K562 (cell line): ENCODE results near the gene ARHGAP25. TPM values are rescaled to one million over a fixed set of nuclear protein-coding genes. Genes with fewer than 3 reads are reported as not detected.

Experiments used
- ATAC-seq: fragments of 200-7000 bp; cut with Tn5 transposase; 3 replicates; pipeline ENCODE4 v1.9.1; 2020; ENCODE audit warnings: moderate library complexity
- BruUV-seq: library from RNA; stranded (reverse); fragments of 400-500 nt; replicated peaks from 2 replicates; lab custom pipeline; 2021; lab: Mats Ljungman, UMichigan
- CTCF ChIA-PET: fragments of 300-600 bp; formaldehyde crosslinking; extraction: SDS; loops from one replicate; lab custom pipeline; 2021; ENCODE audit warnings: low intra/inter-chr PET ratio; lab: Yijun Ruan, JAX
- POLR2A ChIA-PET: fragments of 300-600, 350-650 bp; sonication (Branson Sonifier 250); formaldehyde crosslinking; extraction: SDS; loops from one replicate; lab custom pipeline; 2021; ENCODE audit warnings: antibody characterized with exemption, inconsistent platforms; lab: Yijun Ruan, JAX
- DNase-seq, 4 experiments: peaks; one replicate each; pipeline versions ENCODE4 v3.0.0 to v3.0.0-alpha.2; 2011 to 2018; ENCODE audit warnings: low spot score in 3 of 4, mixed read lengths in 3 of 4; ENCODE audit errors: extremely low read depth in 1 of 4
- FAIRE-seq: peaks from 2 replicates; lab custom pipeline; 2011; peaks lifted over from hg19 to GRCh38; lab: Jason Lieb, UNC
- H2AFZ ChIP-seq: 2 replicates; pipeline ENCODE4 v1.6.0; 2011; ENCODE audit warnings: low read depth, low read length, control low read depth, inconsistent platforms
- H3K27ac ChIP-seq: fragments of 200-600 bp; 3 replicates; pipeline ENCODE4 v1.8.0; 2011; ENCODE audit warnings: low read depth, mild to moderate bottlenecking, control low read depth, inconsistent platforms, low read length, moderate library complexity, mixed read lengths; ENCODE audit errors: extremely low read depth
- H3K27me3 ChIP-seq, 2 experiments: fragments of 300-600 bp in 1 of 2; 2 replicates in 1 of 2; 3 replicates in 1 of 2; pipeline versions ENCODE4 v1.6.0 to v1.8.0; 2011; ENCODE audit warnings: inconsistent platforms in 2 of 2, low read length in 2 of 2, mild to moderate bottlenecking in 1 of 2, mixed read lengths in 1 of 2, moderate library complexity in 1 of 2; ENCODE audit not compliant: control insufficient read depth in 2 of 2, insufficient read depth in 2 of 2
- H3K36me3 ChIP-seq: fragments of 300-600 bp; 3 replicates; pipeline ENCODE4 v1.8.0; 2011; ENCODE audit warnings: mild to moderate bottlenecking, low read length, inconsistent platforms; ENCODE audit not compliant: control insufficient read depth, insufficient read depth
- H3K4me1 ChIP-seq, 2 experiments: fragments of 200-600 bp in 1 of 2; replicated peaks in 1 of 2; 2 replicates in 1 of 2; 3 replicates in 1 of 2; pipeline versions ENCODE4 v1.5.1 to v1.8.0; 2011; ENCODE audit warnings: inconsistent platforms in 2 of 2, low read length in 2 of 2, mild to moderate bottlenecking in 1 of 2, mixed read lengths in 1 of 2, moderate library complexity in 1 of 2; ENCODE audit not compliant: control insufficient read depth in 2 of 2, insufficient read depth in 2 of 2
- H3K4me2 ChIP-seq: 2 replicates; pipeline ENCODE4 v1.6.1; 2011; ENCODE audit warnings: low read length, control low read depth, inconsistent platforms, mixed read lengths; ENCODE audit not compliant: insufficient read depth
- H3K4me3 ChIP-seq: fragments of 200-600 bp; sonication (generic), shearing (Covaris generic); 2 replicates; pipeline ENCODE4 v1.5.1; 2016; ENCODE audit warnings: control low read depth, inconsistent platforms
- H3K79me2 ChIP-seq: fragments of 200-600 bp; 3 replicates; pipeline ENCODE4 v1.8.0; 2011; ENCODE audit warnings: low read length, inconsistent platforms; ENCODE audit not compliant: control insufficient read depth, insufficient read depth
- H3K9ac ChIP-seq, 2 experiments: 2 replicates each; pipeline versions ENCODE4 v1.6.0 to v1.6.1; 2011; ENCODE audit warnings: low read depth in 2 of 2, low read length in 2 of 2, control low read depth in 1 of 2, inconsistent platforms in 1 of 2, mild to moderate bottlenecking in 1 of 2, mixed read lengths in 1 of 2; ENCODE audit not compliant: insufficient read depth in 1 of 2
- H3K9me1 ChIP-seq: one replicate; pipeline ENCODE4 v1.6.0; 2011; ENCODE audit warnings: inconsistent platforms, mild to moderate bottlenecking, low read length, moderate library complexity; ENCODE audit not compliant: control insufficient read depth, insufficient read depth
- H3K9me3 ChIP-seq: replicated peaks from 2 replicates; pipeline ENCODE4 v1.5.1; 2011; ENCODE audit warnings: low read depth, low read length, inconsistent platforms; ENCODE audit not compliant: control insufficient read depth, insufficient read depth
- H4K20me1 ChIP-seq: replicated peaks from 2 replicates; pipeline ENCODE4 v1.6.1; 2011; ENCODE audit warnings: low read length, inconsistent platforms, mixed read lengths; ENCODE audit not compliant: control insufficient read depth, insufficient read depth
- ATF1 ChIP-seq, 2 experiments: fragments of 450-650 bp in 1 of 2; IDR thresholded peaks; 2 replicates each; pipeline ENCODE4 v1.6.1; 2016; ENCODE audit warnings: missing compliant biosample characterization in 1 of 2, missing genetic modification characterization in 1 of 2
- CBX1 ChIP-seq: sonication (generic); IDR thresholded peaks from 2 replicates; pipeline ENCODE4 v1.6.1; 2016; ENCODE audit warnings: antibody characterized with exemption, low read depth, mild to moderate bottlenecking
- CBX5 ChIP-seq: IDR thresholded peaks from 2 replicates; pipeline ENCODE4 v1.6.1; 2014; ENCODE audit warnings: low read depth, borderline replicate concordance
- FOXJ2 ChIP-seq: fragments of 200-800 bp; sonication (Bioruptor generic); IDR thresholded peaks from 2 replicates; pipeline ENCODE4 v1.6.1; 2016; ENCODE audit warnings: missing genetic modification characterization, missing compliant biosample characterization
- FOXK2 ChIP-seq, 2 experiments: fragments of 450-650 bp; IDR thresholded peaks in 1 of 2; conservative IDR thresholded peaks in 1 of 2; 2 replicates each; pipeline ENCODE4 v1.6.1; 2016; ENCODE audit warnings: low read depth in 2 of 2, mild to moderate bottlenecking in 1 of 2
- HINFP ChIP-seq: fragments of 450-650 bp; conservative IDR thresholded peaks from 2 replicates; pipeline ENCODE4 v1.6.1; 2016; ENCODE audit warnings: missing genetic modification characterization, low read depth, mild to moderate bottlenecking, control low read depth, missing compliant biosample characterization
- JUN ChIP-seq, 2 experiments: sonication (generic) in 1 of 2; formaldehyde crosslinking in 1 of 2; IDR thresholded peaks; 2 replicates each; pipeline versions ENCODE4 v1.6.1 to v1.8.0; 2012 to 2022; ENCODE audit warnings: borderline replicate concordance in 2 of 2, mild to moderate bottlenecking in 2 of 2, improper control_type of control experiment in 1 of 2, low read depth in 1 of 2, low read length in 1 of 2, missing genetic modification reagents in 1 of 2
- NR1H2 ChIP-seq: sonication (generic); formaldehyde crosslinking; IDR thresholded peaks from 2 replicates; pipeline ENCODE4 v1.4.0; 2020; ENCODE audit warnings: mild to moderate bottlenecking, missing genetic modification reagents
- OTX1 ChIP-seq: fragments of 450-650 bp; formaldehyde crosslinking; IDR thresholded peaks from 2 replicates; pipeline ENCODE4 v1.4.0; 2022; ENCODE audit warnings: mild to moderate bottlenecking
- PPARD ChIP-seq: fragments of 250-450 bp; sonication (Bioruptor Pico); IDR thresholded peaks from 2 replicates; pipeline ENCODE4 v1.8.0; 2022; ENCODE audit warnings: inconsistent platforms, mild to moderate bottlenecking, moderate library complexity
- PYGO2 ChIP-seq: fragments of 450-650 bp; IDR thresholded peaks from 2 replicates; pipeline ENCODE4 v1.6.1; 2016; ENCODE audit warnings: mild to moderate bottlenecking, missing genetic modification characterization, moderate library complexity, missing compliant biosample characterization
- RBM22 ChIP-seq: fragments of 200-400 bp; formaldehyde crosslinking; IDR thresholded peaks from 2 replicates; pipeline ENCODE4 v1.6.1; 2018; ENCODE audit warnings: low read length, low read depth; ENCODE audit not compliant: poor library complexity, severe bottlenecking
- STAT5B ChIP-seq: fragments of 250-450 bp; sonication (Bioruptor Pico); IDR thresholded peaks from 2 replicates; pipeline ENCODE4 v1.8.0; 2021; ENCODE audit warnings: mild to moderate bottlenecking, inconsistent platforms
- TRIM24 ChIP-seq, 2 experiments: fragments of 450-650 bp; IDR thresholded peaks; 2 replicates each; pipeline ENCODE4 v1.6.1; 2016
- ZNF197 ChIP-seq: fragments of 200-800 bp; sonication (Bioruptor generic); IDR thresholded peaks from 2 replicates; pipeline ENCODE4 v1.6.1; 2016; ENCODE audit warnings: low read depth, missing genetic modification characterization, missing compliant biosample characterization
- ZNF280A ChIP-seq: fragments of 450-650 bp; IDR thresholded peaks from 2 replicates; pipeline ENCODE4 v1.6.1; 2018; ENCODE audit warnings: mild to moderate bottlenecking, low read depth; ENCODE audit not compliant: partially characterized antibody
- ZNF384 ChIP-seq: IDR thresholded peaks from 2 replicates; pipeline ENCODE4 v1.6.1; 2012; ENCODE audit warnings: low read depth, low read length, improper control_type of control experiment
- ZNF41 ChIP-seq: fragments of 250-450 bp; sonication (Bioruptor Pico); conservative IDR thresholded peaks from 2 replicates; pipeline ENCODE4 v1.4.0; 2020; ENCODE audit warnings: mild to moderate bottlenecking
- WGBS: fragments of 100-300 bp; shearing (Covaris generic); methylation state at CpG from one replicate; pipeline ENCODE4 v1.1.6; 2016; ENCODE audit warnings: low coverage, mixed read lengths; ENCODE audit not compliant: insufficient coverage; ENCODE audit errors: missing lambda C conversion rate; 5-methylcytosine and 5-hydroxymethylcytosine counted together
- in situ Hi-C: fragments of 300-500 bp; cut with MboI; formaldehyde crosslinking; loops from 4 replicates; pipeline ENCODE4 v1.15.0; 2018; ENCODE audit warnings: inconsistent platforms, mixed read lengths
- intact Hi-C: fragments of 100-400 bp; cut with micrococcal nuclease; formaldehyde crosslinking; loops from 2 replicates; pipeline ENCODE4 v1.14.2; 2022
- polyA plus RNA-seq, 8 experiments: library from polyadenylated mRNA; depleted of rRNA in 4 of 8; stranded (reverse) in 5 of 8; unstranded in 3 of 8; fragments of >200 nt; fragmentation: Nextera tagmentation in 2 of 8; fragmentation: Illumina TruSeq in 1 of 8; extraction: Ambion mirVana in 2 of 8; extraction: Trizol in 1 of 8; gene quantifications; 2 replicates each; pipeline versions ENCODE4 v1.2.1 to v1.2.3, GENCODE V29; 2011 to 2014; ENCODE audit warnings: inconsistent platforms in 1 of 8, missing spikeins in 1 of 8
- total RNA-seq, 7 experiments: library from RNA; depleted of rRNA in 6 of 7; stranded (reverse); fragments of >200 nt in 6 of 7; fragmentation: Illumina TruSeq in 2 of 7; extraction: Trizol in 2 of 7; gene quantifications; 2 replicates each; pipeline versions ENCODE4 v1.2.1 to v1.2.3, GENCODE V29; 2011 to 2021; ENCODE audit warnings: low replicate concordance in 1 of 7
- TF ChIP-seq, protein P1 (sequence below): IDR thresholded peaks from 2 replicates; pipeline ENCODE4 v1.6.1; 2016; ENCODE audit warnings: missing genetic modification characterization, missing compliant biosample characterization

Gene ARHGAP25
- total and polyA plus RNA-seq, 9 of the 15 experiments (the other 6 are each of a cell fraction or from before 2014, with no cell fraction given) = 4.9 to 14.8 (median 10.7) TPM

- no peak for ATAC-seq
- intact Hi-C loops = loop anchor here (2.0 kb wide), 1 partner anchor 42 kb away; no protein-coding TSS in a partner anchor
- TF ChIP-seq CBX5 (peak; percentile 85), NR1H2 (CRISPR knock-in tag) (no peak), FOXJ2 (no peak), FOXK2 (conservative IDR thresholded peaks at IDR 0.05 in 1 of 2, IDR thresholded peaks at IDR 0.05 in 1 of 2; ENCODE audit: low read depth in 2 of 2) (no peak), ATF1 (CRISPR knock-in tag; IDR thresholded peaks at IDR 0.05) (no peak), ATF1 (tag; IDR thresholded peaks at IDR 0.05) (no peak), ZNF41 (CRISPR knock-in tag) (no peak), HINFP (tag) (no peak), TRIM24 (IDR thresholded peaks at IDR 0.05) (peak in 1 of 2 experiments; percentile 38; a peak in 1 of 4 replicates), ZNF197 (CRISPR knock-in tag) (no peak), OTX1 (CRISPR knock-in tag) (no peak), ZNF280A (peak; percentile 74), JUN (IDR thresholded peaks at IDR 0.05; ENCODE audit: borderline replicate concordance, low read depth, low read length) (no peak), JUN (CRISPR knock-in tag; IDR thresholded peaks at IDR 0.05; ENCODE audit: borderline replicate concordance) (no peak), CBX1 (0 out of 2 replicates have a peak, but pooled peaks have one; percentile 45), ZNF384 (peak; percentile 81), STAT5B (CRISPR knock-in tag) (no peak), RBM22 (no peak), PPARD (CRISPR knock-in tag) (no peak), PYGO2 (tag) (no peak)
- TF ChIP-seq, protein P1, sequence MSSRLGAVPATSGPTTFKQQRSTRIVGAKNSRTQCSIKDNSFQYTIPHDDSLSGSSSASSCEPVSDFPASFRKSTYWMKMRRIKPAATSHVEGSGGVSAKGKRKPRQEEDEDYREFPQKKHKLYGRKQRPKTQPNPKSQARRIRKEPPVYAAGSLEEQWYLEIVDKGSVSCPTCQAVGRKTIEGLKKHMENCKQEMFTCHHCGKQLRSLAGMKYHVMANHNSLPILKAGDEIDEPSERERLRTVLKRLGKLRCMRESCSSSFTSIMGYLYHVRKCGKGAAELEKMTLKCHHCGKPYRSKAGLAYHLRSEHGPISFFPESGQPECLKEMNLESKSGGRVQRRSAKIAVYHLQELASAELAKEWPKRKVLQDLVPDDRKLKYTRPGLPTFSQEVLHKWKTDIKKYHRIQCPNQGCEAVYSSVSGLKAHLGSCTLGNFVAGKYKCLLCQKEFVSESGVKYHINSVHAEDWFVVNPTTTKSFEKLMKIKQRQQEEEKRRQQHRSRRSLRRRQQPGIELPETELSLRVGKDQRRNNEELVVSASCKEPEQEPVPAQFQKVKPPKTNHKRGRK (tag) = no peak
Observed at GRCh38 chr2:68700560-68700959, 34.1 kb upstream of the ARHGAP25 start.

More at GRCh38 chr2:68700560-68700959, 34.1 kb upstream of the ARHGAP25 start:
- H3K4me3 ChIP-seq = no peak overlapping the region
- H3K4me2 ChIP-seq = no peak overlapping the region
- H3K9ac ChIP-seq = no peak overlapping the region
- ChIA-PET POLR2A (no interaction called here), CTCF (interaction anchor here (0.7 kb wide), 1 partner anchor 9 kb away, joined by 3 read pairs; no protein-coding TSS in a partner anchor)
- H3K9me1 ChIP-seq = no peaks in the 10 kb centered on the region
- H3K79me2 ChIP-seq = no peaks in the 10 kb centered on the region
- H3K27me3 ChIP-seq = no peaks in the 10 kb centered on the region
- BruUV-seq = no TSS peak
- no peak for DNase-seq
- in situ Hi-C loops = loop anchor here (10.0 kb wide), 1 partner anchor 216 kb away; no protein-coding TSS in a partner anchor
- 74% methylated on average over 2 of the region's 2 CpGs for WGBS
- no peak overlapping the region for H2AFZ ChIP-seq
- no peak overlapping the region for H3K27ac ChIP-seq
- H3K4me1 ChIP-seq = no peaks in the 10 kb centered on the region
- no peaks in the 10 kb centered on the region; the same call in 1 of the 2 replicates for H3K9me3 ChIP-seq
- H3K36me3 ChIP-seq = no peaks in the 10 kb centered on the region
- H4K20me1 ChIP-seq = no peaks in the 10 kb centered on the region
- no peak for FAIRE-seq
